OCI-LY7 (cell line): Measurements from ENCODE around the gene FGD5. TPM values are rescaled to one million over a fixed set of nuclear protein-coding genes. Genes with fewer than 3 reads are reported as not detected.

ENCODE experiments used
- BruUV-seq: library from RNA; stranded (reverse); fragments of 400-500 nt; replicated peaks from 2 replicates; lab custom pipeline; 2021; lab: Mats Ljungman, UMichigan
- CTCF ChIA-PET: fragments of 300-600 bp; sonication (Branson Sonifier 250); formaldehyde crosslinking; loops from one replicate; lab custom pipeline; 2022; ENCODE audit warnings: antibody characterized with exemption; ENCODE audit not compliant: unreplicated experiment; lab: Charles Lee
- POLR2A ChIA-PET: fragments of 300-600 bp; sonication (Branson Sonifier 250); formaldehyde crosslinking; loops from one replicate; lab custom pipeline; 2022; ENCODE audit warnings: antibody characterized with exemption; lab: Charles Lee
- DNase-seq: peaks from one replicate; pipeline ENCODE4 v3.0.0-alpha.2; 2015; ENCODE audit warnings: low spot score
- H2AFZ ChIP-seq: fragments of 200-600 bp; sonication (generic), shearing (Covaris generic); 2 replicates; pipeline ENCODE4 v1.6.1; 2014; ENCODE audit warnings: mild to moderate bottlenecking, antibody characterized with exemption, low read length, moderate library complexity
- H3K27ac ChIP-seq: fragments of 200-600 bp; sonication (generic); 2 replicates; pipeline ENCODE4 v1.5.1; 2014; ENCODE audit warnings: mixed run types, low read depth, mild to moderate bottlenecking, moderate library complexity, low read length, inconsistent platforms; ENCODE audit not compliant: poor library complexity, severe bottlenecking
- H3K36me3 ChIP-seq: fragments of 200-600 bp; sonication (generic); 2 replicates; pipeline ENCODE4 v1.6.1; 2014; ENCODE audit warnings: mild to moderate bottlenecking, antibody characterized with exemption, low read length, moderate library complexity, mixed read lengths; ENCODE audit not compliant: insufficient read depth
- H3K4me1 ChIP-seq: fragments of 200-600 bp; sonication (generic); 2 replicates; pipeline ENCODE4 v1.5.1; 2014; ENCODE audit warnings: mild to moderate bottlenecking, low read length; ENCODE audit not compliant: insufficient read depth, poor library complexity, severe bottlenecking
- H3K4me2 ChIP-seq: fragments of 200-600 bp; sonication (generic); 2 replicates; pipeline ENCODE4 v1.6.1; 2014; ENCODE audit warnings: mild to moderate bottlenecking, low read length
- H3K4me3 ChIP-seq: fragments of 200-600 bp; sonication (generic); 2 replicates; pipeline ENCODE4 v1.5.1; 2014; ENCODE audit warnings: mild to moderate bottlenecking, low read depth, low read length; ENCODE audit not compliant: poor library complexity, severe bottlenecking
- H3K79me2 ChIP-seq: fragments of 200-600 bp; sonication (generic); 2 replicates; pipeline ENCODE4 v1.6.1; 2016; ENCODE audit warnings: low read depth, mild to moderate bottlenecking, low read length, moderate library complexity, mixed read lengths; ENCODE audit not compliant: insufficient read depth
- H3K9me2 ChIP-seq: fragments of 200-600 bp; sonication (generic); 2 replicates; pipeline ENCODE4 v1.6.1; 2016; ENCODE audit warnings: mild to moderate bottlenecking, low read length, mixed read lengths; ENCODE audit not compliant: insufficient read depth
- H3K9me3 ChIP-seq: fragments of 200-600 bp; sonication (generic); 2 replicates; pipeline ENCODE4 v1.6.1; 2014; ENCODE audit warnings: mild to moderate bottlenecking, mixed run types, low read length, mixed read lengths
- H4K20me1 ChIP-seq: fragments of 200-600 bp; sonication (generic); 2 replicates; pipeline ENCODE4 v1.6.1; 2014; ENCODE audit warnings: mild to moderate bottlenecking, antibody characterized with exemption, low read length, moderate library complexity, mixed read lengths; ENCODE audit not compliant: insufficient read depth
- CTCF ChIP-seq: fragments of 200-600 bp; sonication (generic); conservative IDR thresholded peaks from 2 replicates; pipeline ENCODE4 v1.5.1; 2014; ENCODE audit warnings: mild to moderate bottlenecking, antibody characterized with exemption, low read length, moderate library complexity, mixed read lengths
- EZH2phosphoT487 ChIP-seq: fragments of 200-600 bp; sonication (generic); IDR thresholded peaks from 2 replicates; pipeline ENCODE4 v1.6.1; 2018; ENCODE audit warnings: low read depth, borderline replicate concordance, mild to moderate bottlenecking, mixed run types, antibody characterized with exemption, low read length, moderate library complexity, mixed read lengths
- intact Hi-C: fragments of 100-400 bp; cut with micrococcal nuclease; formaldehyde crosslinking; loops from one replicate; pipeline ENCODE4 v1.10.0; 2022; ENCODE audit not compliant: unreplicated experiment
- total RNA-seq, 2 experiments: library from RNA; depleted of rRNA in 1 of 2; stranded (reverse); fragments of >200 nt in 1 of 2; shearing (Covaris generic) in 1 of 2; gene quantifications; 2 replicates each; pipeline ENCODE4 v1.2.3, GENCODE V29; 2014 to 2022

FGD5 gene
- total RNA-seq, 2 experiments from 2014 or later: 0.09 to 0.21 TPM

- POLR2A ChIA-PET: interaction anchor here (1.8 kb wide), 1 partner anchor 11 kb away, joined by 3 read pairs; no protein-coding TSS in a partner anchor
Measured at GRCh38 chr3:14871456-14872200, 52.9 kb downstream of the FGD5 start.

GRCh38 chr3:14872706-14873105 is 53.9 kb downstream of the FGD5 start:
- Histone ChIP-seq H3K4me2 (no peak overlapping the region), H3K9me3 (no peaks in the 10 kb centered on the region), H3K79me2 (no peaks in the 10 kb centered on the region), H3K4me1 (no peaks in the 10 kb centered on the region), H3K4me3 (no peak overlapping the region), H3K9me2 (no peaks in the 10 kb centered on the region), H3K36me3 (no peaks in the 10 kb centered on the region), H2AFZ (no peak overlapping the region), H4K20me1 (no peaks in the 10 kb centered on the region), H3K27ac (no peak overlapping the region)
- BruUV-seq: no TSS peak
- intact Hi-C loops: no loop called here
- POLR2A ChIA-PET: no interaction called here
- CTCF ChIA-PET: no interaction called here
- TF ChIP-seq EZH2phosphoT487 (no peak), CTCF (no peak)
- DNase-seq: no peak

More at GRCh38 chr3:14871456-14872200, 52.9 kb downstream of the FGD5 start:
- no peaks in the 10 kb centered on the region for H3K9me2 ChIP-seq
- H3K4me3 ChIP-seq: no peak overlapping the region
- no peaks in the 10 kb centered on the region for H3K79me2 ChIP-seq
- no peaks in the 10 kb centered on the region for H3K4me1 ChIP-seq
- no peak for DNase-seq
- no peaks in the 10 kb centered on the region for H3K36me3 ChIP-seq
- H3K27ac ChIP-seq: no peak overlapping the region
- intact Hi-C loops: no loop called here
- H3K4me2 ChIP-seq: no peak overlapping the region
- no peaks in the 10 kb centered on the region for H3K9me3 ChIP-seq
- no peaks in the 10 kb centered on the region for H4K20me1 ChIP-seq
- BruUV-seq: no TSS peak
- CTCF ChIA-PET: no interaction called here
- no peak for TF ChIP-seq EZH2phosphoT487
- no peak for TF ChIP-seq CTCF
- no peak overlapping the region for H2AFZ ChIP-seq

- ChIA-PET POLR2A (no interaction called here), CTCF (no interaction called here)
- no peaks in the 10 kb centered on the region for H4K20me1 ChIP-seq
- no peak overlapping the region for H3K27ac ChIP-seq
- no peaks in the 10 kb centered on the region for H3K36me3 ChIP-seq
- no peaks in the 10 kb centered on the region for H3K9me2 ChIP-seq
- DNase-seq: no peak
- H3K79me2 ChIP-seq: no peaks in the 10 kb centered on the region
- no peak overlapping the region for H3K4me2 ChIP-seq
- no peaks in the 10 kb centered on the region for H3K9me3 ChIP-seq
- TF ChIP-seq CTCF: no peak
- TF ChIP-seq EZH2phosphoT487: no peak
- H2AFZ ChIP-seq: no peak overlapping the region
- H3K4me1 ChIP-seq: no peaks in the 10 kb centered on the region
- no peak overlapping the region for H3K4me3 ChIP-seq
- no TSS peak for BruUV-seq
- intact Hi-C loops: no loop called here
Measured at GRCh38 chr3:14874784-14875183, 56.0 kb downstream of the FGD5 start.
